Ishikawa (cell line): ENCODE results near the gene PDZD2.

ENCODE experiments used
- TAF1 ChIP-seq: IDR thresholded peaks from 2 replicates; pipeline ENCODE4 v1.6.1; 2012; ENCODE audit warnings: low read depth, mild to moderate bottlenecking
- TF ChIP-seq, protein P1 (sequence below): IDR thresholded peaks from 2 replicates; pipeline ENCODE4 v1.6.1; 2012
- TF ChIP-seq, protein P2 (sequence below): IDR thresholded peaks from 2 replicates; pipeline ENCODE4 v1.6.1; 2012; ENCODE audit warnings: low read depth, mild to moderate bottlenecking

DNA sequence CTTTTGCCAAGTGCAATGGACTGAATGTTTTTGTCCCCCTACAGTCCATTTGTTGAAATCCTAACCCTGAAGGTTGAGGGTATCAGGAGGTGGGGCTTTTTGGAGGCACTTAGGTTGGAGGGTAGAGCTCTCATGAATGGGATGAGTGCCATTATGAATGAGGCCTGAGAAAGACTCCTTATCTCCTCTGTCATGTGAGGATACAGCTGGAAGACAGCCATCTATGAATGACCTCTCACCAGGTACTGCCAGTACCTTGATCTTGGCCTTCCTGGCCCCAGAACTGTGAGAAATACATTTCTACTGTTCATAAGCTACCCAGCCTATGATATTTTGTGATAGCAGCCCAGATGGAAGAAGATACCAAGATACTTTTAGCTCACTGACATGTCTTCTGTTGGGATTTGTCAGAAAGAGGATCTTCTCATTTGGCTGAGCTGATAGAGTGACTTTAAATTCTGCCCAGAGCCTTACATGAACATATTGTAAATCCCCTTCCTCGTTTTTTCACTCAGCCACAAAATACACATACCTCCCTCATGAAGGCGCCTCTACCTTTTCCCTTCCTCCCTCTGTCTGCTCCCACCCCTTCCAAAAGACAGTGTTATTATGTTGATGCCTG, 256.4 kb downstream of the PDZD2 start:
- TF ChIP-seq, protein P1, sequence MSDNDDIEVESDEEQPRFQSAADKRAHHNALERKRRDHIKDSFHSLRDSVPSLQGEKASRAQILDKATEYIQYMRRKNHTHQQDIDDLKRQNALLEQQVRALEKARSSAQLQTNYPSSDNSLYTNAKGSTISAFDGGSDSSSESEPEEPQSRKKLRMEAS = no peak
- TF ChIP-seq TAF1 = no peak
- TF ChIP-seq, protein P2, sequence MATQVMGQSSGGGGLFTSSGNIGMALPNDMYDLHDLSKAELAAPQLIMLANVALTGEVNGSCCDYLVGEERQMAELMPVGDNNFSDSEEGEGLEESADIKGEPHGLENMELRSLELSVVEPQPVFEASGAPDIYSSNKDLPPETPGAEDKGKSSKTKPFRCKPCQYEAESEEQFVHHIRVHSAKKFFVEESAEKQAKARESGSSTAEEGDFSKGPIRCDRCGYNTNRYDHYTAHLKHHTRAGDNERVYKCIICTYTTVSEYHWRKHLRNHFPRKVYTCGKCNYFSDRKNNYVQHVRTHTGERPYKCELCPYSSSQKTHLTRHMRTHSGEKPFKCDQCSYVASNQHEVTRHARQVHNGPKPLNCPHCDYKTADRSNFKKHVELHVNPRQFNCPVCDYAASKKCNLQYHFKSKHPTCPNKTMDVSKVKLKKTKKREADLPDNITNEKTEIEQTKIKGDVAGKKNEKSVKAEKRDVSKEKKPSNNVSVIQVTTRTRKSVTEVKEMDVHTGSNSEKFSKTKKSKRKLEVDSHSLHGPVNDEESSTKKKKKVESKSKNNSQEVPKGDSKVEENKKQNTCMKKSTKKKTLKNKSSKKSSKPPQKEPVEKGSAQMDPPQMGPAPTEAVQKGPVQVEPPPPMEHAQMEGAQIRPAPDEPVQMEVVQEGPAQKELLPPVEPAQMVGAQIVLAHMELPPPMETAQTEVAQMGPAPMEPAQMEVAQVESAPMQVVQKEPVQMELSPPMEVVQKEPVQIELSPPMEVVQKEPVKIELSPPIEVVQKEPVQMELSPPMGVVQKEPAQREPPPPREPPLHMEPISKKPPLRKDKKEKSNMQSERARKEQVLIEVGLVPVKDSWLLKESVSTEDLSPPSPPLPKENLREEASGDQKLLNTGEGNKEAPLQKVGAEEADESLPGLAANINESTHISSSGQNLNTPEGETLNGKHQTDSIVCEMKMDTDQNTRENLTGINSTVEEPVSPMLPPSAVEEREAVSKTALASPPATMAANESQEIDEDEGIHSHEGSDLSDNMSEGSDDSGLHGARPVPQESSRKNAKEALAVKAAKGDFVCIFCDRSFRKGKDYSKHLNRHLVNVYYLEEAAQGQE = no peak
